Measurements from ENCODE around the gene HERC5.
A peak's percentile ranks its signal among the peaks of the same experiment; 100 is the strongest.
"Not testable (repeated sequence)": the region's sequence is repeated elsewhere in the genome, so short reads cannot be mapped to it uniquely, and the experiment has no call there.

Gene HERC5

GRCh38 chr4:88445252-88445651, 11.7 kb upstream of the HERC5 start:
- TF ChIP-seq CTCF (conservative IDR thresholded peaks at IDR 0.05; ENCODE audit: low read depth), result no peak
- DNase-seq (ENCODE audit: low spot score), result peak; percentile 39
- ChIA-PET CTCF (interaction anchor here (0.9 kb wide), 1 partner anchor 24 kb away, joined by 9 read pairs; no protein-coding TSS in a partner anchor), POLR2A (ENCODE audit: low non-redundant PET) (no interaction called here)
- no peak overlapping the region for H3K27ac ChIP-seq

GRCh38 chr4:88446124-88446523, 10.8 kb upstream of the HERC5 start:
- TF ChIP-seq CTCF (conservative IDR thresholded peaks at IDR 0.05; ENCODE audit: low read depth), result no peak
- CTCF ChIA-PET, result interaction anchor here (0.6 to 0.9 kb wide), 2 partner anchors 25 to 689 kb away, joined by 3 to 9 read pairs; no protein-coding TSS in a partner anchor
- H3K27ac ChIP-seq, result no peak overlapping the region
- peak; percentile 20 for DNase-seq (ENCODE audit: low spot score)
- POLR2A ChIA-PET (ENCODE audit: low non-redundant PET), result no interaction called here

- CTCF ChIA-PET, result interaction anchor here (0.6 to 0.8 kb wide), 2 partner anchors 79 to 148 kb away, joined by 3 to 4 read pairs; no protein-coding TSS in a partner anchor
- DNase-seq (ENCODE audit: low spot score), result no peak
- POLR2A ChIA-PET (ENCODE audit: low non-redundant PET), result no interaction called here
- TF ChIP-seq CTCF (conservative IDR thresholded peaks at IDR 0.05; ENCODE audit: low read depth), result no peak
- H3K27ac ChIP-seq, result no peak overlapping the region
Measured at GRCh38 chr4:88447371-88448095, 9.4 kb upstream of the HERC5 start.

- CTCF ChIA-PET, result interaction anchor here (0.6 to 0.8 kb wide), 2 partner anchors 79 to 149 kb away, joined by 3 to 4 read pairs; no protein-coding TSS in a partner anchor
- H3K27ac ChIP-seq; DNase-seq (ENCODE audit: low spot score); POLR2A ChIA-PET (ENCODE audit: low non-redundant PET): not testable (repeated sequence)
Measured at GRCh38 chr4:88448211-88448765, 8.6 kb upstream of the HERC5 start.

GRCh38 chr4:88448889-88449288, 8.0 kb upstream of the HERC5 start:
- TF ChIP-seq CTCF (conservative IDR thresholded peaks at IDR 0.05; ENCODE audit: low read depth), result no peak
- POLR2A ChIA-PET (ENCODE audit: low non-redundant PET), result interaction anchor here (0.6 kb wide), 1 partner anchor 65 kb away, joined by 3 read pairs; no protein-coding TSS in a partner anchor
- no peak for DNase-seq (ENCODE audit: low spot score)
- H3K27ac ChIP-seq, result no peak overlapping the region
- CTCF ChIA-PET, result interaction anchor here (0.7 kb wide), 1 partner anchor 224 kb away, joined by 5 read pairs; no protein-coding TSS in a partner anchor

GRCh38 chr4:88449290-88449689, 7.6 kb upstream of the HERC5 start:
- CTCF ChIA-PET, result interaction anchor here (0.7 kb wide), 1 partner anchor 224 kb away, joined by 5 read pairs; no protein-coding TSS in a partner anchor
- H3K27ac ChIP-seq, result no peak overlapping the region
- TF ChIP-seq CTCF (conservative IDR thresholded peaks at IDR 0.05; ENCODE audit: low read depth), result no peak
- no peak for DNase-seq (ENCODE audit: low spot score)
- POLR2A ChIA-PET (ENCODE audit: low non-redundant PET), result interaction anchor here (0.6 kb wide), 1 partner anchor 65 kb away, joined by 3 read pairs; no protein-coding TSS in a partner anchor

GRCh38 chr4:88451205-88451604, 5.7 kb upstream of the HERC5 start:
- TF ChIP-seq CTCF (conservative IDR thresholded peaks at IDR 0.05; ENCODE audit: low read depth), result no peak
- ChIA-PET POLR2A (ENCODE audit: low non-redundant PET) (no interaction called here), CTCF (interaction anchor here (0.8 kb wide), 1 partner anchor 33 kb away, joined by 3 read pairs; no protein-coding TSS in a partner anchor)
- DNase-seq (ENCODE audit: low spot score), result no peak
- H3K27ac ChIP-seq, result no peak overlapping the region
